ENCODE results near the gene DCAF6.
A peak's percentile ranks its signal among the peaks of the same experiment; 100 is the strongest.

DCAF6 gene

DNA sequence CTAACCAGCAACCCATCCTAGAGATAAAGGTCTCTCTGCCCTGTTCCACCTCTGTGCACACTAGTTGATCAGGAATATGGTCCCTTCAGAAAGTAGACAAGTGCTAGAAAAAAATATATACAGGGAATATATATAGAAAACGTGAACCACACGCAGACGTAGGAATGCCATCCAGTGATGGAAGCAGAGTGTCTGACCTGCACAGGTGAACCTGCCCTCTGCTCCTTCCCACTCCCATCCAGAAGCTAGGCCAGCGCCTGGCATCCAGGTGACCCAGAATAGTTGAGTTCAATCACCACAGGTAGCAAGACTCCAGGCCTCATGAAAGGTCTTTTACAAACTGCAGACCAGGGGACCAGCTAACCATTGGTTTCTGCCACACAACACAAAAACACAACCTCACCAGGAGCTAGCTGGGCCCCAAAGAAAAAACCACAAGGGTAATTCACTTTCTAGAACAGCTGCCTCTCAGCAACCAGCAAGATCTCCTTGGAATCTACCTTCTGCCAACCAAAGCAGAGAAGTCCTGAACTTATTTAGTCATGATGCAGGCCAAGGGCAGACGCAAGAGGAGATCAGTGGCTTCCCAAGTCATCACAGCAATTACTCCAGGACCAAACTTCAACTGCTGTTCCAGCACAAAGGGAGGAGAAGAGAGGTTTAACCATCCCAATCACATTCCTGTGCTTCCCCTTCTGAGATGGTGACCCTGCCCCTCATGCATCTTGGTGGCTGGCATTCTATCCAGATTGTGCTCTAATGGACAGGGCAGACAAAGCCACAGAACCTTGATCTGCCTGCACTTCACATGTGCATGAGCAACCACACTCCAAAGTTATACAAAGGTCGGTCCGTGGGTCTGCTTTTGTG, 147.2 kb downstream of the DCAF6 start:
- DNase-seq (ENCODE audit: low read depth in 3 of 3, low spot score in 1 of 3): no peak

DNA sequence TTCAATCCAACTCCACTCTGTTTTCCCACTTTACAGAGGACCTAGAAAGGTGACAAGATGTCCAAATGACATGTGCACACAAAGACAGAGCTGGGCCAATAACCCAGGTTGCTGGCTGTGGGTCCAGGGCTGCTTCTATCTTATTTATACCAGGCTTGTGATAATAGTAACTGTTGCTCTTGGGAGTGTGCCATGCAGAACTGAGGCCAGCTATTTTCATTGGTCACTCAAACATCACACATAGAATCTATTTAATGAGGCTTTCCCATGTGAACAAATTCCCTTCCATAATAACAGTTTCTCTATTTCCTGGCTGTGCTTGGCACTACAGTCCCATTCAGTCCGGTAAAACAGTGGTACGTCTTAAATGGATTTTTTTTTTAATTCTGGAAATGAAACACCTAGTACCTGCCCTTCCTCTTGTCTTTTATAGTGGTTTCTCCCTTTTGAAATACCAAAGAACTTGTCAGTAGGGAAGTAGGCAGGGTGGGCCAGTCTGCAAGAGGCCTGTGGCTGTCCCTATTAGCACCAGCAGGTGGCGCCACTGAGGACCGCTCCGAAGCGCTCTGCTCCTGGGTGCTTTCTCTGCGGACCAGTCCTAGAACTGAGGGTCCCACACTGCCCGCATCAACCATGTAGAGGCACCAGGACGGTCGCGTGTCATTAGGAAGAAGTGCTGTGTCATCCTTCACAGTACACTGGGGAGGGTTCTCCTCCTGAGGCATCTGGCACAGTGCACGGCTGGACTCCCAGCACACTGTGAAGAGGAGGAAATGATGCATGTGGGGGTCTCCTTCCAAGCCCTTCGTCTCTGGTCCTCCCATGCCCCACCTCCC, 148.1 kb downstream of the DCAF6 start:
- peak in 2 of 3 donors; percentile 22 to 56 for DNase-seq (ENCODE audit: low read depth in 3 of 3, low spot score in 1 of 3)

DNA sequence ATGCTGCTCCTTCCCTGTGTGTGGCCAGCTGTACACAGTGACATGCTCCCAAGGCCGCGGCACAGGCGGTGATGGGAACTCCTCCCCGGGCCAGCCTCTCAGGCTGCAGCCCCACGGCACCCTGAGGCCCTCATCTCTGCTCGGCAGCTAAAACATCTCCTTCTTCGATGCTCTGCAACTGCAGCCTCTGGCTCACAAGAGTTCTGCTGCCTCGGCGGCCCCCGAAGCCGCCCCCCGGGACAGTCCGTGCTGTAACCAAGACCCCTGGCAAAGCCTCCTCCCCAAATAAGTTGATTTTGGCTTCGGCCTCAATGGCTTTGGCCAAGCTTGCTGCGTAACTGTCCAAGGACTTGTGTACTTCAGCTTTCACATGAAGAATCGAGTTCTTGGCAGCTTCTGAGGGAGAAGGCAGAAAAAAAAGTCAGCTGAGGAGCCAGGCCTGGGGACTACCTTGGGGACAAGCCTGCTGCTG, 149.0 kb downstream of the DCAF6 start:
- DNase-seq (ENCODE audit: low read depth in 3 of 3, low spot score in 1 of 3): no peak

DNA sequence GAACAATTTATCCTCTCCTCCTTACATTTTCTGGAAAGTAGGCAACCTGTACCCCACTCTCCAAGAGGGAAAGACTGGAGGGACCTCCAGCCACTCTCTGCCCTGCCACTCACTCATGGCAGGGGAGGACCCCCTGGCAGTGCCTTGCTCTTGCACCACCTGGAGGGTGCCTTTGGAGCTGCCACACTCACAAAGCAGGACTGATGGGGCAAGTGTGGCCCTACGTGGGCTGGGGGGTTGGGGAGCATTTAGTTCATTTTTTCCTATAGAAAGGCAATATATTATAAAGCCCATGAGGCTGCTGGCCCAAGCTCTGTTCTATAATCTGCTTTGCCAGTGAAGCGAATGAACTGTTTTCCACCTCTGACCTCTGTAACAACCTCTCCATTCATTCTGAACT, 150.0 kb downstream of the DCAF6 start:
- no peak for DNase-seq (ENCODE audit: low read depth in 3 of 3, low spot score in 1 of 3)

DNA sequence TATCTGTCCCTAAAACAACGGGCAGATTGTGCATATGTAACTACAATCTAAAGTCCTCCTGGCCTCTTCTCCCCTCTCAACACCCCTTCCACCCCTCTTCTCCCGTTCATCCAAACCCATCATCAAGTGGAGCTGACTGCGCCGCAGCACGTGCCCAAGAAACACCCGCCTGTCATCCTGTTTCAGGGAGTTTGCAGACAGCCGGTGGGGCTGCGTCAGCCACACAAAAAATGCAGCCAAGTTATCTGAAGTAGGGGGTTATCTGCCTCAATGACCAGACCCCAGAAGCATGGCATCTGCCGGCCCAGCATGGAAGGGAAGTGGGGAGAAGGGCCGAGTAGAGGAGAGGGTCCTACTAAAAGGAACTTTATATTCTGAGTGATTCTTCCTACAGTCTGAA, 151.2 kb downstream of the DCAF6 start:
- DNase-seq (ENCODE audit: low read depth in 3 of 3, low spot score in 1 of 3): no peak

DNA sequence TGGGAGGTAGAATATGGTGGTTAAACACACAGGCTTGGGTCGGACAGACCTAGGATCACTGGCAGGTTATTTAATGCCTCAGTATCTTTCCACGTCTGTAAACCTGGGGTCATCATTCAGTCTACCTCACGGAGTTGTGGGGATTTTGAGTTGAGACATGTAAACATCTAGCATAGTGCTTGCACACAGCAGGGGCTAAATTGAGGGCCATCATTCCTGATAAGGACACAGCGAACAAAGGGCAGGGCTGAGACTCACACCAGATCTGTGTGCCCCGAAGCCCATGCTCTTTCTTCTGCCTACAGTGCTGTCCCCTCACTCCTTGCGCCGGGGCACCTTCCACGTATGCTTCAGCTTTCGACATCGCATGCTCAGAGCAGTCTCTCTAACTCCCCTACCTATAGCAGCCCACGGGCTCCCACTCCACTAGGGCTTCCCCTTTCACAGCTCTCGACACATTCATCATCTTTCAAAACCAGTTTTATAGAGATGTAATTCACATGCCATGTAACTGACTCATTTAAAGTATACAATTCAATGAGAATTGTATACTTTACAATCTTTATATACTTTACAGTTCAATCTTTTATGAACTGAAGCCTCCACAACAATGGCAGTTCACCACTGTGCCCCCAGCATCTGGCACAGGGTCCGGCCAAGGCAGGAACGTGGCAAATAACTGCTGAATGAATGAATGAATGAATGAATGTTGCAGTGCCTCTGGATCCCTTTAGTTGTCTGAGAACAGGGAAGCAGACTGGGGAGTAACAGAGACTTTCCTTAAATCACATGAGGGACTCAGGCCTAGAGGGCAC, 152.2 kb downstream of the DCAF6 start:
- DNase-seq (ENCODE audit: low read depth in 3 of 3, low spot score in 1 of 3): no peak

DNA sequence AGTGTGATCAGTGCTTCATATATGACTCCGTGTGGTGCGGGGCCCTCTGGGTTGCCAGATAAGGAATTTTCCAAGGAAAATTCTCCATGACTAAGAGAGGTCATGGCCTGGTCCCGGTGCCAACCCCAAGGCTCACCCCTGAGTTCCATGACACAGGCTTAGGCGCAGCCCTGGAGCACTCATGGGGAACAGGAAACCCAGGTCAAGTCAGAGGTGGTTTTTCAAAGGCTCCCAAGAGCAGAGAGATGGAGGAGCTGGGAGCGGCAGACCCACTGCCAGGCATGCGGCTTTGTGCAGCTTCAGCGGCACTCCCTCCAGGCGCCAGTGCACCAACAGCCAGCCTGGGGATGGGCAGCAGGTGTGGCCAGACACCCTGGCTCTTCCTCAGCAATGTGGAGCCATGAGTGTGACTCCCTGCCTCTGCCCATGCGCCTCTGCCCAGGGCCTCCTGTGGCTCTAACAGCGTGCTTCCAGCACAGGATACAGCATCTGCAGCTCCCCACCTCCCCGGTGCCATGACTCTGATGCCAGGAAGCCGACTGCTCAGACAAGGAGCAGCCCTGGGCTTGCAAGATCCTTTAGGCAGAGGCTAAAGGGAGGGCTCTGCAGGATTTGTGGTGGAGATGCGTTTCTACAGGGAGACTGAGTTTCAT, 153.0 kb downstream of the DCAF6 start:
- no peak for DNase-seq (ENCODE audit: low read depth in 3 of 3, low spot score in 1 of 3)

DNA sequence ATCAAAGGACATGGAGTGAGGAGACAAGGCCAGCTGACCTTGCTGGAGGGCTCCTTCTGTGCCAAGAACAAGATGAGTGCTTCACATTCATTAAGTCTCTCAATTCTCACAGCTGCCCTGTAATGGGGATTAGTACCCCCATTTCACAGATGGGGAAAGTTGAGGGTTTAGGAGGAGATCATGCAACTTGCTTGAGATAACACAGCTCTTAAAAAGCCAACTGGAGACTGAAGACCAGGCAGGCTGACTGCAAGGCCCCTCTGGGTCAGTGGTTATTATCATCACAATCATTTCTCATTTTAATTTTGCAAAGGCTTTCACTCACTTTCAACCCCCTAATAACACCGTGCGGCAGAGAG, 153.5 kb downstream of the DCAF6 start:
- DNase-seq (ENCODE audit: low read depth in 3 of 3, low spot score in 1 of 3): no peak

DNA sequence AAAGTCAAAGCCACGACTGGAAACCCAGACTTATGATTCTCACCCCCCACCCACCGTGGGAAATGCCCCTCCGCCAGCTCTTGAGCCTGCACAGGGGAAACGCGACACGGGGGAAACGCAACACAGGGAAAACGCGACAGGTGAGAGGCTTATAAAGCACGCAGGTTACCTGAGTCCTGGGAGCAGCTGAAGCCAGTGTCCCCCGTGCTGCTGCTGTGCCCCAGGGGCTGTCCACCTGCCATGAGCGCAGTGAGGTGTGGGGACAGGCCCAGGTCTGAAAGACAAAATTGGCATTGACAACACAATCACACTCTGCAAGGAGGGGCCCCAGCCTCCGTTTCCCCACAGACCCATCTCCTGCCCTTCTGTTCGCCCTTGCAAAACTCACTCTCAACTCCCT, 153.9 kb downstream of the DCAF6 start:
- no peak for DNase-seq (ENCODE audit: low read depth in 3 of 3, low spot score in 1 of 3)

DNA sequence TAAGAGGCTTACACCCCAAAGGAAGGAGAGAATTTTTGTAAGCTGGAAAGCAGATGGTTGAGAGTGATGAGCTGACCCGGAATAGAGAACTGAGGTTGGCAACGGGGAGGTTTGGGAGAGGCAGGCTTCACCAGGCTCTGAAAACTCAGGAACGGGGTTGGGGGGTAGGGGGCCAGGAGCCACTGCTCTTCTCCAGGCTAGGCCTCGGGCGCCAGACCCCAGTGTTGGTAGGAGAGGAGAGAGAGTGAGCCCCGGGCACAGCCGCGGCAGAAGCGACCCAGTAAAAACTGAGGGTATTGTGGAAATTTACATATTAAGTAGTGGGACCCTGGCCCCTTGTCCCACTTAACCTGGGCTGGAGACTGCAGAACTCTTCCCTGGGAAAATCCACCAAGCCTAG, 154.6 kb downstream of the DCAF6 start:
- no peak for DNase-seq (ENCODE audit: low read depth in 3 of 3, low spot score in 1 of 3)

DNA sequence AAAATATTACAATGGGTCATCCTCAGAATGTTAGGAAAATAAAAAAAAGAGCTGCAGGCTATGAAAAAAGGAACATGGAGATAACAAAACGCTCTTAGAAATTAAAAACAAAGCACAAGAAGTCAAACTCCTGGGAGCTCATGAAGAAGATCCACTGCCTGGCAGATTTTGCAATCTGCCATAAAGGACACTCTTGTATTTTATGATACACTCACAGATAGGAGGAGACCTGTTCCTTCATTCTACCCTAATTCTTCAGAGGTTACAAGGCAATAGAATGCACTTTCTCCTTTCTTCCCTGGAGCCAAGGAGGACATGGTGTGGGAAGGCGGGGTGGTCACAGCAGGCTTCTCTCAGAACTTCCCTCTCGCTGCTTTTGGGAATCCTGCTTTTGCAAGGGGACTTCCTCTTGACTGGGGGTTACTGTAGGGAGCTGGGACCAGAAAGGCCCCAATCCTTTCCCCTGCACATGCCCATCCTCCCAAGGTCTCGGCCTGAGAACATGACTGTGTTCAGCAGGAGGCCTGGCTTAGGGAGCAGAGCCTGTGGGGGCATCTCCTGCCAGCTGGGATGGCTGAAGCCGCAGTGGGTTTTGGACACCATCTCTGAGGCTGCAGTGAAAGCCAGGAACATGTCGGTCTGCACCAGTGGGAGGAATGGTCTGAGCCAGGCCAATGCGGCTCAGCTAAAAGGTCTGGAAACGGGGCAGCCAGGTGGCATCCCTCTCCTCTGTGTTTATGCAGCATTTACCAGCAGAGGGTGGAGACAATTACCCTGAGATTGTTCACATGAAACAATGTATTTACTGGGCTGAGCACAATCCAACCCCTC, 155.5 kb downstream of the DCAF6 start:
- no peak for DNase-seq (ENCODE audit: low read depth in 3 of 3, low spot score in 1 of 3)

DNA sequence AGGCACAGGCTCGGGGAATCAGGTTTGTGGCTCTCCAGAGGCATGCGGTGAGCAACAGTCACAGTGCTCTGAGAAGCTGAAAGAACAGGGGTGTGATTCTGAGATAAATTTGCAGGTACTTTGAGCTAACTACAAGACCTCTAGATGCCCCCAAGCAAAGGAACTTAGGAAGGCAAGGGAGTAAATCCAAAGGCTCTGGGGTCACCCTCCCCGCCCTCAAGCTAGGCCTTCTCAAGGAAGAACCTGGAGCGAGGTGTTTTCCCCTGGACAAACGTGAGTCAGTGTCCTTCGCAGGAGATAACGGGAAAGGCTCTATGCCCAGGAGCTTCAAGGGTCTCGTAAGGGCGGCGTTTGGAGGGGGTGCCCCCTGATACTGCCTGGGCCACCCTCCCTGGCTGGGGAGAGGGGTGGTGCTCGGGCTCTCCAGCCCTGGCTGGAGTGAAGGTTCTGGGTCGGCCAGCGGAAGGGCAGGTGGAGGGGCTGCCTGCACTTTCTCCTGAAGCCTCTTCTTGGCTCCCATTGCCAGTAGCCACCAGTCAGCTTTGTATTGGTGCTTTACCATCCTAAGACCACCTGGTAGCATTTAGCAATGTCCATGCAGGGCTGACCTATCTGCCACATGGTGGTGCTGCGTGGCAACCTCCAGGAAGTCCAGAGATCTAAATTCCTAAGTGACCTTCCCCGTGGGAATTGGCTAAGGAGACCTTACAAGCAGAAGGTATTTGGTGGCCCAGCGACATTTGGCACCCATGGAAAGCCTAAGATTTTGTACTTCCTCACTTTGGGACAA, 156.3 kb downstream of the DCAF6 start:
- no peak for DNase-seq (ENCODE audit: low read depth in 3 of 3, low spot score in 1 of 3)

DNA sequence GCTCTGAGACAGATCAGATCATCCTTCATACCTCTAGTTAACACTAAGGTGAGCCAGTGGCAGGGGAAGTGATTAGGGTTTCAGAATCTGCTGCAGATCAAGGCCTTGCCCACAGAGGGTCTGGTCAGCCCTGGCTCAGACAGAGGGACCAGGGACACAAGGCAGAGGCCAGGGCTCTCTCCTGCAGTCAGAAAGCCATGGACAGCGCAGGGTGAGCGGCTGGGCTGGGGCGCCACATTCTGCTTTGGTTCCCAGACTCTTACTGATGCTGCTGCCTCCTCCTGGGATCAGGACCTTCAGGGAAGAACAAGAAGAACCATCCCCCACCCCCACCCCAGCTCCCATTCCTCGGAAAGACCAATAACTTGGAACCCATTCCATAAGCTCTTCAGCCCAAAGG, 157.1 kb downstream of the DCAF6 start:
- DNase-seq (ENCODE audit: low read depth in 3 of 3, low spot score in 1 of 3): no peak

DNA sequence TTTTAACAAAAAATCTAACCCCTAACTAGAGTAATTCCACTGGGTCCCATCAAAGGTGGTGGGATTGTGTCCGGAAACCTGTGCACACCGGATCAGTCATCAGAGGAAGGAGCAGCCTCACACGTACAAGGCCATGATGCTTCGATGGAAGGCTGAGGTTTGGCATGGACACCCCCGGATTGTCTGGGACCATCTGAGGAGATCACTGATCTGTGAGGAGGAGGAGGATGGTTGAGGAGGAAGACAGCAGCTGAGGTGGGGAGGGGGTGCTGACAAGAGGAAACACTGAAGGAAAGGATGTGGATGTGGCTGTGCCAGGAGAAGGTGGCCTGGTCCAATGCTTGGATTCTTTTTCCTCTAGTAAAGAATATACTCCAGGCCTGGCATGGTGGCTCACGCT, 159.0 kb downstream of the DCAF6 start:
- DNase-seq (ENCODE audit: low read depth in 3 of 3, low spot score in 1 of 3): no peak

DNA sequence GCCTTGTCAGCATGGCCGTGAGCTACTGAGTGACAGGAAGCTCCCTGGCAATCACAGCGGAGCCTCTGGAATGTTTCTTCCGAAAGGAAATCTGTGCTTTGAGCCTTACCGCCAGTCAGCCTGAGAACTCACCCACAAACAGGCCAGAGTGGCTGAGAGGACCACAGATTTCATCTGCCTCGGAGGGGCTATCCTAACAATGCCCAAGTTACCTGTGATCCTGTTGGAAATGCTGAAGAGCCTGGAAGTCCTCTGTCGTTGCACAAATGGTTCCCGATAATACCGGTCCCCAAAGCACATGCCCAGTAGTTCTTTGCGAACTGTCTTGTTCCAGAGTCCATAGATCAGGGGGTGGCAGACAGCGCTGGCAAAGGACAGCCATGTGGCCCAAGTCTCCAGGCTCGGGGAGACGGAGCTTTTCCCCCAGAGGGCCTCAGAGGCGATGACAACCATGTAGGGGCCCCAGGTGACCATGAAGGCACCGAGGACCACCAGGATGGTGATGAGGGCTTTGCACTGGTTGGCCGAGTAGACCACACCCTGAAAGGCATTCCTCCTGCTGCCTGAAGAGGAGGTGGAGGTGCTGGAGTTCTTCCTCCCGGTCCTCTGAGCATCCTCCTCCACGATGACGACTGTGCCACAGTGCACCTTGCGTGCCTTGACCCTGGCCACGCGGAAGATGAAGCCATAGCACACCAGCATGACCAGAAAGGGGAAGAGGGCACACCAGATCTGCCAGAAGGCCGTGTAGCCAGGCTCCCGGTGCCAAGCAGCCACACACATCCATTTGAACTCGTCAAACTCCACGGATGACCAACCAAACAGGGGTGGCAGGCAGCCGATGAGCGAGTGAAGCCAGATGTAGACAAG, 160.0 kb downstream of the DCAF6 start:
- DNase-seq (ENCODE audit: low read depth in 3 of 3, low spot score in 1 of 3): no peak

DNA sequence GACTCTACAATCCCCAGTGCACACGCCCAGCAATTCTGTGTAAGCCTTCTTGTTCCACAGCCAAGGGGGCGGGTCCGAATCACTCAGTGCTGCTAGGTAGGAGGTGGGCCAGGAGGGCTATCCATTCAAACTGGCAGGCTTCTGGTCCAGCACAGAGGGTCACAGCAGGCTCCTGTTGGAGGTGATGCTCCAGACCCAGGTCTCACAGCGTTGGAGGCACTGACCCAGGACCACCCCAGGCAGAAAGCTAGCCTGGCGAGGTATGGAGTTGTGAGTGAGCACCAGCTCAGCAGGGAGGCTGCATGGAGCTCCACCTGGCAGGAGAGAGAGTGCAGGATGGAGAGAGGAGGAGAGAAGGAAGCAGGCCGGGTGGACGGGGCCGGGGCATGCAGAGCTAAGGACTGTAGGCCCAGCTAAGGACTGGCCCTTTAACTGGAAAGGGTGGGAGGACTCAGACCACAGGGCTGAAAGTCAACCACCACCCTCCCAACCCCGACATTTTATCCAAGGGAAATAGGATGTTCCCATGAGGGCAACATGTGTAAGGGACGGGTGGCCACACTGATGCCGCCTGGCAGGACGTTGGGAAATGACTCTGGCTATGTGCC, 161.5 kb downstream of the DCAF6 start:
- DNase-seq (ENCODE audit: low read depth in 3 of 3, low spot score in 1 of 3): no peak

DNA sequence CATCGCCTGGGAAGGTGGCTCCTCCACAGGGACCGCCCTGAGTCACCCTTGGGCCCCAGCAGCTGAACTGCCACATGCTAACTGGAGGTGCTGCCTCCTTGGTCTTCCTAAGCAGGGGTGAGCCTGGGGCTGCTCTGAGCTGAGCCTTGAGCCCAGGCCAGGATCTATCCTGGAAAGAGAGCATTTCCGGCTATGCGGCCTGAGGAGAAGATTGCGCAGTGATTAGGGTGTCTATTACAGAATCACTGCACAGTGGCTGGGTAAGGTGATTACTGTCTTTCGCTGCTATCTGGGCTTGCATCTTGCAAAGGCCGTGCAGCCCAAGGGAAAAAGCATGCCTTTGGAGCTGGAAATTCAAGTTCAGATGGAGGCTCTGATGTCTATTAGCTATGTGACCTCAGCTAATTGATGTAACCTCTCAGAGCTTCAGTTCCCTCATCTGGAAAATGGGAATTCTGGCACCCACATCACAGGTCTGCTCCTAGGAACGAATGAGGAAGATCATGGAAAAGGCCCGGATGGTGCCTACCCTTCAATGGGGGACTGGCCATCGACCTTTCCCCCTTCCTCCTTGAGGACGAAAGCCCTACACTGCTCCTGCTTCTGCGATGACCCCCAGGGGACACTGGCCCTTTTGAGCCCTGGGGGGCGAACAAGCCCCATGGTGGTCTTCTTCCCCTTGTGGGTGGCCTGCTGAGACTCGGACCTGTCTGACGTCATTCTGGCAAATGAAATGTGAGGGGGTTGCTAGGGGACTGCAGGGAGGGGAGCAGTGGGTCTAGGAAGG, 162.2 kb downstream of the DCAF6 start:
- no peak for DNase-seq (ENCODE audit: low read depth in 3 of 3, low spot score in 1 of 3)

All from stimulated activated CD4-positive, alpha-beta T cell treated with anti-CD3 and anti-CD28 coated beads, TNF-alpha, amount 100 ng/mL, for 1 hour (primary cell).